Measurements from ENCODE around the gene ATOX1.

DNA sequence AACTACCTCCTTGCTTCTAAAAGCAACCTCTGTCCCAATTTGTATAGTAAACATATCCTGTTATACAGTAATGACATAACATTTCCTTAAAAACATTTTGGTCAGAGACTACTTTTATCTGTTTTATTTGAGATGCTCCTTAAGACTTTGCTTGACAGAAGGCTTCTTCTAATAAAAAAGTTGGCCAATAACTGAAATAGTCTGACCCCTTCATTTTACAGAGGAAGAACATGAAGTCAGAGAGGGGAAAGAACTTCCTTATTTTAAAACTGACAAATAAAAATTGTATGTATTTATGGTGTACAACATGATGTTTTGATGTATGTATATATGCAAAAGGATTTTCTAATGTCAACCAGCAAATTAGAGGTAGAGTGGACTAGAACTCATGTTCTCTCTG, 35.9 kb downstream of the ATOX1 start:
- TF ChIP-seq, protein P1, sequence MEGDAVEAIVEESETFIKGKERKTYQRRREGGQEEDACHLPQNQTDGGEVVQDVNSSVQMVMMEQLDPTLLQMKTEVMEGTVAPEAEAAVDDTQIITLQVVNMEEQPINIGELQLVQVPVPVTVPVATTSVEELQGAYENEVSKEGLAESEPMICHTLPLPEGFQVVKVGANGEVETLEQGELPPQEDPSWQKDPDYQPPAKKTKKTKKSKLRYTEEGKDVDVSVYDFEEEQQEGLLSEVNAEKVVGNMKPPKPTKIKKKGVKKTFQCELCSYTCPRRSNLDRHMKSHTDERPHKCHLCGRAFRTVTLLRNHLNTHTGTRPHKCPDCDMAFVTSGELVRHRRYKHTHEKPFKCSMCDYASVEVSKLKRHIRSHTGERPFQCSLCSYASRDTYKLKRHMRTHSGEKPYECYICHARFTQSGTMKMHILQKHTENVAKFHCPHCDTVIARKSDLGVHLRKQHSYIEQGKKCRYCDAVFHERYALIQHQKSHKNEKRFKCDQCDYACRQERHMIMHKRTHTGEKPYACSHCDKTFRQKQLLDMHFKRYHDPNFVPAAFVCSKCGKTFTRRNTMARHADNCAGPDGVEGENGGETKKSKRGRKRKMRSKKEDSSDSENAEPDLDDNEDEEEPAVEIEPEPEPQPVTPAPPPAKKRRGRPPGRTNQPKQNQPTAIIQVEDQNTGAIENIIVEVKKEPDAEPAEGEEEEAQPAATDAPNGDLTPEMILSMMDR (IDR thresholded peaks at IDR 0.05; ENCODE audit: low read depth, low read length, poor library complexity, severe bottlenecking) = no peak
- TF ChIP-seq EZH2phosphoT487 (IDR thresholded peaks at IDR 0.05; ENCODE audit: borderline replicate concordance, low read length) = no peak

All from DOHH2 (cell line).